Mammary epithelial cell (primary cell): ENCODE measurements around the gene SLC5A6.

Experiments
- CTCF ChIP-seq, 2 donors: IDR thresholded peaks in 1 of 2; conservative IDR thresholded peaks in 1 of 2; 2 replicates each; pipeline ENCODE4 v1.5.1; 2011 to 2012; ENCODE audit warnings: inconsistent platforms in 2 of 2, low read length in 2 of 2, mild to moderate bottlenecking in 2 of 2, control low read depth in 1 of 2, low read depth in 1 of 2; ENCODE audit not compliant: insufficient read depth in 1 of 2; ENCODE audit errors: extremely low read depth in 1 of 2
- EZH2 ChIP-seq: IDR thresholded peaks from 2 replicates; pipeline ENCODE4 v1.6.1; 2012; ENCODE audit warnings: low read length, inconsistent platforms, borderline replicate concordance

DNA sequence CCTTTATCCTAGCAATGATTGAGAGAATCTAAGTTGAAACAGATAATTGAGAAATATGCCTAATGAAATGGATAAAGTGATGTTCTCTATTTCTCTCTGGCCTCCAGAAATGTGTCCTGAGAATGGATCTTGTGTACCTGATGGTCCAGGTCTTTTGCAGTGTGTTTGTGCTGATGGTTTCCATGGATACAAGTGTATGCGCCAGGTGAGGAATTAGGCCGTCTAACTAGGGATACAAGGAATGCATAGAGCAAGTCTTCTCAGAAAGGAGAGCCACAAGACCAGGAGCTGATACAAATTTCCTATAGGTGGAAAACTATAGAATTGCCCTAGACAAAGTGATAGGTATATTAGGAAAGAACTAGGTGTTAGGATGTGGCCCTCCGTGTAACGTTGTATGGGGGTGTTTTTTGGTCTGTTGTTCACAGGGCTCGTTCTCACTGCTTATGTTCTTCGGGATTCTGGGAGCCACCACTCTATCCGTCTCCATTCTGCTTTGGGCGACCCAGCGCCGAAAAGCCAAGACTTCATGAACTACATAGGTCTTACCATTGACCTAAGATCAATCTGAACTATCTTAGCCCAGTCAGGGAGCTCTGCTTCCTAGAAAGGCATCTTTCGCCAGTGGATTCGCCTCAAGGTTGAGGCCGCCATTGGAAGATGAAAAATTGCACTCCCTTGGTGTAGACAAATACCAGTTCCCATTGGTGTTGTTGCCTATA lies 4.5 kb upstream of the SLC5A6 start:
- no peak for TF ChIP-seq CTCF (conservative IDR thresholded peaks at IDR 0.05 in 1 of 2, IDR thresholded peaks at IDR 0.05 in 1 of 2; ENCODE audit: extremely low read depth in 1 of 2, insufficient read depth in 1 of 2, low read depth in 1 of 2, low read length in 2 of 2)
- no peak for TF ChIP-seq EZH2
